WTC11 (cell line): Measurements from ENCODE around the gene JMJD7. TPM values are rescaled to one million over a fixed set of nuclear protein-coding genes. Genes with fewer than 3 reads are reported as not detected.

Experiments used
- ATAC-seq: fragments of 200-7000 bp; cut with Tn5 transposase; 2 replicates; pipeline ENCODE4 v1.10.0; 2021; ENCODE audit warnings: mild to moderate bottlenecking, moderate library complexity
- CTCF ChIA-PET: fragments of 300-600 bp; sonication (Branson Sonifier 250); formaldehyde crosslinking; loops from one replicate; lab custom pipeline; 2021; ENCODE audit warnings: antibody characterized with exemption; lab: Charles Lee
- POLR2A ChIA-PET: fragments of 350-600 bp; sonication (Branson Sonifier 250); formaldehyde crosslinking; loops from one replicate; lab custom pipeline; 2021; ENCODE audit warnings: antibody characterized with exemption; lab: Charles Lee
- DNase-seq: peaks from one replicate; pipeline ENCODE4 v3.0.0; 2021; ENCODE audit warnings: low spot score
- H3K27ac Mint-ChIP-seq: 2 replicates; pipeline ENCODE4 v1.8.0; 2021; ENCODE audit warnings: mixed read lengths
- H3K27me3 Mint-ChIP-seq: 2 replicates; pipeline ENCODE4 v1.8.0; 2021; ENCODE audit warnings: low read depth, mild to moderate bottlenecking, moderate library complexity, mixed read lengths
- H3K36me3 Mint-ChIP-seq: 2 replicates; pipeline ENCODE4 v1.8.0; 2021; ENCODE audit warnings: mixed read lengths
- H3K4me1 Mint-ChIP-seq: 2 replicates; pipeline ENCODE4 v1.8.0; 2022; ENCODE audit warnings: mixed read lengths
- H3K4me3 Mint-ChIP-seq: 2 replicates; pipeline ENCODE4 v1.8.0; 2021; ENCODE audit warnings: mild to moderate bottlenecking, moderate library complexity, mixed read lengths
- H3K9me3 Mint-ChIP-seq: 2 replicates; pipeline ENCODE4 v1.8.0; 2021; ENCODE audit warnings: mixed read lengths
- ETV6 ChIP-seq: sonication (generic); formaldehyde crosslinking; IDR thresholded peaks from 2 replicates; pipeline ENCODE4 v1.8.1; 2022; ENCODE audit warnings: mild to moderate bottlenecking, missing genetic modification reagents
- IRF2 ChIP-seq: sonication (generic); formaldehyde crosslinking; IDR thresholded peaks from 2 replicates; pipeline ENCODE4 v1.8.0; 2022; ENCODE audit warnings: low read depth, missing genetic modification reagents, borderline replicate concordance
- NFYB ChIP-seq: sonication (generic); formaldehyde crosslinking; conservative IDR thresholded peaks from 2 replicates; pipeline ENCODE4 v1.8.0; 2022; ENCODE audit warnings: low read depth, missing genetic modification reagents
- NR3C1 ChIP-seq: sonication (generic); formaldehyde crosslinking; conservative IDR thresholded peaks from 2 replicates; pipeline ENCODE4 v1.8.1; 2023; ENCODE audit warnings: low read depth, mild to moderate bottlenecking, missing genetic modification reagents
- RELA ChIP-seq: sonication (generic); formaldehyde crosslinking; IDR thresholded peaks from 2 replicates; pipeline ENCODE4 v1.8.1; 2022; ENCODE audit warnings: missing genetic modification reagents, mild to moderate bottlenecking, borderline replicate concordance
- TEAD1 ChIP-seq: sonication (generic); formaldehyde crosslinking; IDR thresholded peaks from 2 replicates; pipeline ENCODE4 v1.8.0; 2022; ENCODE audit warnings: mild to moderate bottlenecking, missing genetic modification reagents
- TEAD4 ChIP-seq: sonication (generic); formaldehyde crosslinking; IDR thresholded peaks from 2 replicates; pipeline ENCODE4 v1.8.0; 2022; ENCODE audit warnings: mild to moderate bottlenecking, missing genetic modification reagents
- ZNF232 ChIP-seq: sonication (generic); formaldehyde crosslinking; IDR thresholded peaks from 2 replicates; pipeline ENCODE4 v1.8.0; 2022; ENCODE audit warnings: mild to moderate bottlenecking, missing genetic modification reagents
- ZNF317 ChIP-seq: sonication (generic); formaldehyde crosslinking; IDR thresholded peaks from 2 replicates; pipeline ENCODE4 v1.8.1; 2023; ENCODE audit warnings: low read depth, mild to moderate bottlenecking, moderate library complexity, missing genetic modification reagents, borderline replicate concordance
- total RNA-seq: library from RNA; stranded (reverse); gene quantifications from 3 replicates; pipeline ENCODE4 v1.2.3, GENCODE V29; 2021
- TF ChIP-seq, protein P1 (sequence below): sonication (generic); formaldehyde crosslinking; IDR thresholded peaks from 2 replicates; pipeline ENCODE4 v1.8.0; 2022; ENCODE audit warnings: mild to moderate bottlenecking, missing genetic modification reagents
- TF ChIP-seq, protein P2 (sequence below): fragments of 250-450 bp; sonication (Bioruptor Pico); conservative IDR thresholded peaks from 2 replicates; pipeline ENCODE4 v1.9.0; 2021; ENCODE audit warnings: mild to moderate bottlenecking
- TF ChIP-seq, protein P3 (sequence below): fragments of 250-450 bp; sonication (Bioruptor Pico); IDR thresholded peaks from 2 replicates; pipeline ENCODE4 v2.1.2; 2022; ENCODE audit warnings: mild to moderate bottlenecking, moderate library complexity
- TF ChIP-seq, protein P4 (sequence below): sonication (generic); formaldehyde crosslinking; IDR thresholded peaks from 2 replicates; pipeline ENCODE4 v1.8.0; 2022; ENCODE audit warnings: mild to moderate bottlenecking, missing genetic modification reagents
- TF ChIP-seq, protein P5 (sequence below): sonication (generic); formaldehyde crosslinking; IDR thresholded peaks from 2 replicates; pipeline ENCODE4 v1.8.0; 2022; ENCODE audit warnings: missing genetic modification reagents
- TF ChIP-seq, protein P6 (sequence below): sonication (generic); formaldehyde crosslinking; IDR thresholded peaks from 2 replicates; pipeline ENCODE4 v1.8.0; 2023; ENCODE audit warnings: missing genetic modification reagents, mild to moderate bottlenecking, borderline replicate concordance

JMJD7 gene
- total RNA-seq, 1 experiment from 2014 or later = 19.9 TPM

DNA sequence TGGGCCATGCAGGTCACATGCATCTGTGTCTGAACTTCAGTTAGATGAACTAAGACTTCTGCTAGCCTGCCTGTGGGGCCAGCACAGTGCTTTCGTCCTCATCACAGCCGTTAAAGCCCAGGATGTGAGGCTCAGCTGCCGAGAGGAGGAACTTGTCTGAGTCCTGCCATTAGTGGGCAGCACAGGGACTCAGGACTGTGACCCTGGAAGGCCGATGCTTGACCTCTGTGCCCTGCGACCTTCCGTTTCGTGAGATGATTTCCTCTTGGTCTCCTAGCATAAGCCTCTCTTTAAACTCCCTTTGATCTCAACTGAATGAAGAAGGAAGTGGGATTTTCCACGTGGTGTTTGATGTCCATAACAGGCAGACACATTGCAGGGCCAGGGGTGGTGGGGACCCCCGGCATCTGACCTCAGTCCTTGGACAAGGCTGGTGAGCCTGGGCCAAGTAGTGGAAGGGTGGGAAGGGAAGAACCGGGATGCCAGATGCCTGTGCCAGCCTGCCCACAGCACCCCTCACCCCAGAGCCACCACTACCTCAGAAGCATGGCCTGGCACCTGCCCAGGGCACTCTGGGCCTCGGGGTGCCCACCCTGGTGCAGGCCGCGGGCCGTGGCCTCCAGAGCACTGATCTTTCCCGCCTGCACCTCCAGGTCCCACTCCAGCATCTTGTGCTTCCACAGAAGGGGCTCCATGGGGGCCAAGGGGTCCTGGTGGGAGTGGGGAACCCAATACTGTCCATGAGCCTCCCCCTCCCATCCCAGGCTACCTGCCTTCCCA is 32.3 kb downstream of the JMJD7 start (continued):
- TF ChIP-seq ZNF317 (CRISPR knock-in tag) = no peak
- no peak for TF ChIP-seq IRF2 (CRISPR knock-in tag)

DNA sequence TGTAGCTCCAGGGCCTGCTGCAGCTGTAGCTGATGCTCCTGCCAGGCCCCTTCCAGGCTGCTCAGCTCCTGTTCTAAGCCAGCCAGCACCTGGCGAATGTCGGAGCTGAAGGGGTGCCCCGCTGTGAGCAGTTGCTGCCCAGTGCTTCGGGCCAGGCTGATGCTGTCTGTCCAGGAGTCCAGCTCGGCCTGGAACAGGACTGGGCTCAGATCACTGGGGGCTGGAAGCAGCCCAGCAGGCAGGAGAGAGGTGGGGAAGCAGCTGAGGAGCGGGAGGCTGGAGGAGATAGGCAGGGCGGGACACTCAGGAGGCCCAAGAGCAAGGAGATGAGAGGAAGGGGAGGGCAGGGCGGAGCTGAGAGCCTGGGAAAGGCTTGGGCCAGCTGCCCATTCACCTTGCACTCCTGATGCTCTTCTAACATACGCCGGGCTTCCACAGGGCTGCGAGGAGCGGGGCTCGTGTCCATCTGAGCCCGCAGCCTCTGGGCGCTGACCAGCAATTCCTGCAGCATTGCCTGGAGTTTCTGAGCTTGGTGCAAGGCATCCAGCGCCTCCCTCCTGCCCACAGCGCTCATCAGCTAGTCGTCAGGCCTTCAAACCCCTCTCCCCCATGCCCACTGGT is 34.0 kb downstream of the JMJD7 start:
- Mint-ChIP-seq H3K27me3 (no peaks in the 10 kb centered on the region), H3K4me1 (peaks cover 5% of the 10 kb centered on the region), H3K4me3 (no peak overlapping the region), H3K9me3 (no peaks in the 10 kb centered on the region), H3K27ac (no peak overlapping the region), H3K36me3 (no peaks in the 10 kb centered on the region)
- ChIA-PET CTCF (interaction anchor here (0.5 to 2.5 kb wide), 7 partner anchors 11 to 304 kb away, joined by 3 to 27 read pairs (median 4); partner anchors contain the start of genes JMJD7 and MAPKBP1), POLR2A (no interaction called here)
- DNase-seq (no peak), ATAC-seq (no peak)
- TF ChIP-seq NFYB (CRISPR knock-in tag) = no peak
- TF ChIP-seq, protein P1, sequence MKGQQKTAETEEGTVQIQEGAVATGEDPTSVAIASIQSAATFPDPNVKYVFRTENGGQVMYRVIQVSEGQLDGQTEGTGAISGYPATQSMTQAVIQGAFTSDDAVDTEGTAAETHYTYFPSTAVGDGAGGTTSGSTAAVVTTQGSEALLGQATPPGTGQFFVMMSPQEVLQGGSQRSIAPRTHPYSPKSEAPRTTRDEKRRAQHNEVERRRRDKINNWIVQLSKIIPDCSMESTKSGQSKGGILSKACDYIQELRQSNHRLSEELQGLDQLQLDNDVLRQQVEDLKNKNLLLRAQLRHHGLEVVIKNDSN (CRISPR knock-in tag) = no peak
- TF ChIP-seq, protein P2, sequence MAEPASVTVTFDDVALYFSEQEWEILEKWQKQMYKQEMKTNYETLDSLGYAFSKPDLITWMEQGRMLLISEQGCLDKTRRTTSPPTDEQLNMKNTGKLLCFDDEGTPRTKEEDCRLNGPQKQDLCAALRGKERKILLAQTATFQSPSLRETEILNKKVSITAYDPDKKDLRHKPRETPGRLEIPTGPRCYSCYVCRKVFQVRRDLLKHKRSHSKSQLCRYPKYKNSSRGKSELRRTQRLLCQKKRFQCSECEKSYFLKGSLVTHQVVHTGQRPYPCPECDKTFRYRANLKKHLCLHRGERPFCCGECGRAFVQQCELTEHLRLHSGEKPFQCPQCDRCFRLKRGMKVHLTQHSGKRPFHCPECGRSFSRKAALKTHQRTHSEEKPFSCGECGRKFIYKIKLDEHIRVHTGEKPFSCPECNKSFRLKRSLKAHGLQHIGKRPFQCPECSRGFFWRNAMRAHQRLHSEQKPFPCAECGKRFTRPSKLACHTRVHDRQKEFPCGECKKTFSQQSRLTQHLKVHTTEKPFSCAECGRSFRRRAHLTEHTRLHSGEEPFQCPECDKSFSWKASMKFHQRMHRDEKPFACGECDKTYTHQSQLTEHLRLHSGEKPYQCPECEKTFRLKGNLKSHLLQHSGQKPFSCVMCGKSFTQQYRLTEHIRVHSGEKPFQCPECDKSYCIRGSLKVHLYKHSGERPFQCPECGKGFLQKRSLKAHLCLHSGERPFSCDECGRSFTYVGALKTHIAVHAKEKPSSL (CRISPR knock-in tag) = no peak
- TF ChIP-seq RELA = no peak
- TF ChIP-seq ETV6 (CRISPR knock-in tag) = no peak
- TF ChIP-seq, protein P3, sequence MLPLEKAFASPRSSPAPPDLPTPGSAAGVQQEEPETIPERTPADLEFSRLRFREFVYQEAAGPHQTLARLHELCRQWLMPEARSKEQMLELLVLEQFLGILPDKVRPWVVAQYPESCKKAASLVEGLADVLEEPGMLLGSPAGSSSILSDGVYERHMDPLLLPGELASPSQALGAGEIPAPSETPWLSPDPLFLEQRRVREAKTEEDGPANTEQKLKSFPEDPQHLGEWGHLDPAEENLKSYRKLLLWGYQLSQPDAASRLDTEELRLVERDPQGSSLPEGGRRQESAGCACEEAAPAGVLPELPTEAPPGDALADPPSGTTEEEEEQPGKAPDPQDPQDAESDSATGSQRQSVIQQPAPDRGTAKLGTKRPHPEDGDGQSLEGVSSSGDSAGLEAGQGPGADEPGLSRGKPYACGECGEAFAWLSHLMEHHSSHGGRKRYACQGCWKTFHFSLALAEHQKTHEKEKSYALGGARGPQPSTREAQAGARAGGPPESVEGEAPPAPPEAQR (CRISPR knock-in tag) = no peak
- TF ChIP-seq NR3C1 = no peak
- TF ChIP-seq ZNF232 (CRISPR knock-in tag) = no peak

DNA sequence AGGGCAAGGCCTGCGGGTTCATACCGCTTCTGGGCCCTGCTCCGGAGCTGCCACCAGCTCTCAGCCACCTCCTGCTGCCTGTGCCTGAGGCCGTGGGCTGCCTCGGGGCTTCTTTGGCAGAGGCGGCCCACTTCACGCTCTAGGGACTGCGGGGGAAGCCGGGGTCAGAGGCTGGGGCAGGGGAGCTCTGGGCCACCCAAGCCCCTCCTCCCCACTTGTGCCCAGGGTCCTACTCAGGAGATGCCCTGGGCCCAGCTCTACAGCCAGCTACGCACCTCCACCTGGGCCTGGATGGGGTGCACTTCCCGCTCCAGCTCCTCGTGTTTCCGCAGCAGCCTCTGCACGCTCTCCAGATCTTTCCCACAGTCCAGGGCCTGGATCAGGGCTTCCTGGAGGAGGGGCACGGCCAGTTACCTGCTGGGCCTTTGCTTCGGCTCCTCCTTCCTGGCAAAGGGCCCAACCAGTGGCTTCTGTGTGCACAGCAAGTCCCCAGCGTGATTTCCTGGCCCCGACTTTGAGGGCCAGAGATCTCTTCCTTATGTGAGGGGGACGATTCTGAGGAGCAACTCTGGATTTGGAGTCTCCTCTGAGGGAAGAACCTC is 34.7 kb downstream of the JMJD7 start:
- POLR2A ChIA-PET = no interaction called here
- CTCF ChIA-PET = interaction anchor here (1.1 to 2.5 kb wide), 6 partner anchors 12 to 305 kb away, joined by 3 to 27 read pairs (median 5); partner anchors contain the start of genes JMJD7 and MAPKBP1

More for the DNA sequence above, 34.7 kb downstream of the JMJD7 start:
- peak; percentile 62 for DNase-seq
- peak; percentile 74 for ATAC-seq
- no peaks in the 10 kb centered on the region for H3K36me3 Mint-ChIP-seq
- no peak overlapping the region; the same call in 1 of the 2 replicates for H3K27ac Mint-ChIP-seq
- peaks cover 5% of the 10 kb centered on the region for H3K4me1 Mint-ChIP-seq
- no peak overlapping the region for H3K4me3 Mint-ChIP-seq
- TF ChIP-seq TEAD4 (CRISPR knock-in tag) = no peak
- TF ChIP-seq, protein P4, sequence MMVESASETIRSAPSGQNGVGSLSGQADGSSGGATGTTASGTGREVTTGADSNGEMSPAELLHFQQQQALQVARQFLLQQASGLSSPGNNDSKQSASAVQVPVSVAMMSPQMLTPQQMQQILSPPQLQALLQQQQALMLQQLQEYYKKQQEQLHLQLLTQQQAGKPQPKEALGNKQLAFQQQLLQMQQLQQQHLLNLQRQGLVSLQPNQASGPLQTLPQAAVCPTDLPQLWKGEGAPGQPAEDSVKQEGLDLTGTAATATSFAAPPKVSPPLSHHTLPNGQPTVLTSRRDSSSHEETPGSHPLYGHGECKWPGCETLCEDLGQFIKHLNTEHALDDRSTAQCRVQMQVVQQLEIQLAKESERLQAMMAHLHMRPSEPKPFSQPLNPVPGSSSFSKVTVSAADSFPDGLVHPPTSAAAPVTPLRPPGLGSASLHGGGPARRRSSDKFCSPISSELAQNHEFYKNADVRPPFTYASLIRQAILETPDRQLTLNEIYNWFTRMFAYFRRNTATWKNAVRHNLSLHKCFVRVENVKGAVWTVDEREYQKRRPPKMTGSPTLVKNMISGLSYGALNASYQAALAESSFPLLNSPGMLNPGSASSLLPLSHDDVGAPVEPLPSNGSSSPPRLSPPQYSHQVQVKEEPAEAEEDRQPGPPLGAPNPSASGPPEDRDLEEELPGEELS = 0 out of 2 replicates have a peak, but pooled peaks have one; percentile 34
- 0 out of 2 replicates have a peak, but pooled peaks have one; percentile 23 for TF ChIP-seq TEAD1 (CRISPR knock-in tag)
- TF ChIP-seq NR3C1 = no peak
- TF ChIP-seq, protein P5, sequence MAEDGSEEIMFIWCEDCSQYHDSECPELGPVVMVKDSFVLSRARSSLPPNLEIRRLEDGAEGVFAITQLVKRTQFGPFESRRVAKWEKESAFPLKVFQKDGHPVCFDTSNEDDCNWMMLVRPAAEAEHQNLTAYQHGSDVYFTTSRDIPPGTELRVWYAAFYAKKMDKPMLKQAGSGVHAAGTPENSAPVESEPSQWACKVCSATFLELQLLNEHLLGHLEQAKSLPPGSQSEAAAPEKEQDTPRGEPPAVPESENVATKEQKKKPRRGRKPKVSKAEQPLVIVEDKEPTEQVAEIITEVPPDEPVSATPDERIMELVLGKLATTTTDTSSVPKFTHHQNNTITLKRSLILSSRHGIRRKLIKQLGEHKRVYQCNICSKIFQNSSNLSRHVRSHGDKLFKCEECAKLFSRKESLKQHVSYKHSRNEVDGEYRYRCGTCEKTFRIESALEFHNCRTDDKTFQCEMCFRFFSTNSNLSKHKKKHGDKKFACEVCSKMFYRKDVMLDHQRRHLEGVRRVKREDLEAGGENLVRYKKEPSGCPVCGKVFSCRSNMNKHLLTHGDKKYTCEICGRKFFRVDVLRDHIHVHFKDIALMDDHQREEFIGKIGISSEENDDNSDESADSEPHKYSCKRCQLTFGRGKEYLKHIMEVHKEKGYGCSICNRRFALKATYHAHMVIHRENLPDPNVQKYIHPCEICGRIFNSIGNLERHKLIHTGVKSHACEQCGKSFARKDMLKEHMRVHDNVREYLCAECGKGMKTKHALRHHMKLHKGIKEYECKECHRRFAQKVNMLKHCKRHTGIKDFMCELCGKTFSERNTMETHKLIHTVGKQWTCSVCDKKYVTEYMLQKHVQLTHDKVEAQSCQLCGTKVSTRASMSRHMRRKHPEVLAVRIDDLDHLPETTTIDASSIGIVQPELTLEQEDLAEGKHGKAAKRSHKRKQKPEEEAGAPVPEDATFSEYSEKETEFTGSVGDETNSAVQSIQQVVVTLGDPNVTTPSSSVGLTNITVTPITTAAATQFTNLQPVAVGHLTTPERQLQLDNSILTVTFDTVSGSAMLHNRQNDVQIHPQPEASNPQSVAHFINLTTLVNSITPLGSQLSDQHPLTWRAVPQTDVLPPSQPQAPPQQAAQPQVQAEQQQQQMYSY (CRISPR knock-in tag) = peak; percentile 85
- TF ChIP-seq, protein P6, sequence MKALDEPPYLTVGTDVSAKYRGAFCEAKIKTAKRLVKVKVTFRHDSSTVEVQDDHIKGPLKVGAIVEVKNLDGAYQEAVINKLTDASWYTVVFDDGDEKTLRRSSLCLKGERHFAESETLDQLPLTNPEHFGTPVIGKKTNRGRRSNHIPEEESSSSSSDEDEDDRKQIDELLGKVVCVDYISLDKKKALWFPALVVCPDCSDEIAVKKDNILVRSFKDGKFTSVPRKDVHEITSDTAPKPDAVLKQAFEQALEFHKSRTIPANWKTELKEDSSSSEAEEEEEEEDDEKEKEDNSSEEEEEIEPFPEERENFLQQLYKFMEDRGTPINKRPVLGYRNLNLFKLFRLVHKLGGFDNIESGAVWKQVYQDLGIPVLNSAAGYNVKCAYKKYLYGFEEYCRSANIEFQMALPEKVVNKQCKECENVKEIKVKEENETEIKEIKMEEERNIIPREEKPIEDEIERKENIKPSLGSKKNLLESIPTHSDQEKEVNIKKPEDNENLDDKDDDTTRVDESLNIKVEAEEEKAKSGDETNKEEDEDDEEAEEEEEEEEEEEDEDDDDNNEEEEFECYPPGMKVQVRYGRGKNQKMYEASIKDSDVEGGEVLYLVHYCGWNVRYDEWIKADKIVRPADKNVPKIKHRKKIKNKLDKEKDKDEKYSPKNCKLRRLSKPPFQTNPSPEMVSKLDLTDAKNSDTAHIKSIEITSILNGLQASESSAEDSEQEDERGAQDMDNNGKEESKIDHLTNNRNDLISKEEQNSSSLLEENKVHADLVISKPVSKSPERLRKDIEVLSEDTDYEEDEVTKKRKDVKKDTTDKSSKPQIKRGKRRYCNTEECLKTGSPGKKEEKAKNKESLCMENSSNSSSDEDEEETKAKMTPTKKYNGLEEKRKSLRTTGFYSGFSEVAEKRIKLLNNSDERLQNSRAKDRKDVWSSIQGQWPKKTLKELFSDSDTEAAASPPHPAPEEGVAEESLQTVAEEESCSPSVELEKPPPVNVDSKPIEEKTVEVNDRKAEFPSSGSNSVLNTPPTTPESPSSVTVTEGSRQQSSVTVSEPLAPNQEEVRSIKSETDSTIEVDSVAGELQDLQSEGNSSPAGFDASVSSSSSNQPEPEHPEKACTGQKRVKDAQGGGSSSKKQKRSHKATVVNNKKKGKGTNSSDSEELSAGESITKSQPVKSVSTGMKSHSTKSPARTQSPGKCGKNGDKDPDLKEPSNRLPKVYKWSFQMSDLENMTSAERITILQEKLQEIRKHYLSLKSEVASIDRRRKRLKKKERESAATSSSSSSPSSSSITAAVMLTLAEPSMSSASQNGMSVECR (CRISPR knock-in tag) = no peak
- TF ChIP-seq ETV6 (CRISPR knock-in tag) = peak; percentile 48; the same call in 1 of the 2 replicates
- H3K9me3 Mint-ChIP-seq = no peaks in the 10 kb centered on the region
- H3K27me3 Mint-ChIP-seq = no peaks in the 10 kb centered on the region
